ENCODE results near the gene CIAPIN1.

DNA sequence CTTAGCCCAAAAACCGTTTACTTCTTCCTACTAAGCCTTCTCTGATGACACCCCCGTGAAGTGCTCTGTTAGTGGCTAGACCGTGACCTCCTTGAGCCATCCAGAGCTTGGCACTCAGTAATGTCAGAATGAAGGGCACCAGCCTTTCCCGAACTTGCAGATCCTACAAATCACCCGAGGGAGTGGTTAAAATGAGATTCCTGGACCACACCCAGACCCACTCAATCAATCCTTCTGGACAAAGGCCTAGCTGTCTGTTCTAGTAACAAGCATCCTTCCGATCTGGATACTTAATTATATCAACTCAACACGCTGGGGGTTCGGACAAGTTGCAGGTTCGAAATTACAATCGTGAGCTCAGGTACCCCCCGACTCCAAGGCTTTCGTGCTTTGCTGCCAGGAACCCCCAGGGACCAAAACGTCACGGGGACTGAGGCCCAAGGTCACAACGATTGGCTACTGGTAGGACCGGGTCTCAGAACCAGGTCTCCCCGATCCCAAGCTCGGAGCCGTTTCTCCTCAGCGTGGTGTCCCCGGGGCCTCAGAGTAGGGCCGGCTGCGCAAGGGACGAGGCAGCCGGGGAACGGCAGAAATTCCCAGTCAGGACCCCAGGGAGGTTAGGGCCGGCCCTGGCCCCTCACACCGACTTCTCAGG lies 527 bp downstream of the CIAPIN1 start:
- TF ChIP-seq, protein P1, sequence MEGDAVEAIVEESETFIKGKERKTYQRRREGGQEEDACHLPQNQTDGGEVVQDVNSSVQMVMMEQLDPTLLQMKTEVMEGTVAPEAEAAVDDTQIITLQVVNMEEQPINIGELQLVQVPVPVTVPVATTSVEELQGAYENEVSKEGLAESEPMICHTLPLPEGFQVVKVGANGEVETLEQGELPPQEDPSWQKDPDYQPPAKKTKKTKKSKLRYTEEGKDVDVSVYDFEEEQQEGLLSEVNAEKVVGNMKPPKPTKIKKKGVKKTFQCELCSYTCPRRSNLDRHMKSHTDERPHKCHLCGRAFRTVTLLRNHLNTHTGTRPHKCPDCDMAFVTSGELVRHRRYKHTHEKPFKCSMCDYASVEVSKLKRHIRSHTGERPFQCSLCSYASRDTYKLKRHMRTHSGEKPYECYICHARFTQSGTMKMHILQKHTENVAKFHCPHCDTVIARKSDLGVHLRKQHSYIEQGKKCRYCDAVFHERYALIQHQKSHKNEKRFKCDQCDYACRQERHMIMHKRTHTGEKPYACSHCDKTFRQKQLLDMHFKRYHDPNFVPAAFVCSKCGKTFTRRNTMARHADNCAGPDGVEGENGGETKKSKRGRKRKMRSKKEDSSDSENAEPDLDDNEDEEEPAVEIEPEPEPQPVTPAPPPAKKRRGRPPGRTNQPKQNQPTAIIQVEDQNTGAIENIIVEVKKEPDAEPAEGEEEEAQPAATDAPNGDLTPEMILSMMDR (IDR thresholded peaks at IDR 0.05) = no peak
- TF ChIP-seq POLR2AphosphoS5 (IDR thresholded peaks at IDR 0.05) = no peak
- TF ChIP-seq POLR2A (IDR thresholded peaks at IDR 0.05) = no peak
- no peak for TF ChIP-seq EP300 (IDR thresholded peaks at IDR 0.05)

Data from suprapubic skin (tissue), 4 donors.